Measurements from ENCODE around the gene RELA. TPM values are rescaled to one million over a fixed set of nuclear protein-coding genes. Genes with fewer than 3 reads are reported as not detected.

RELA gene
- total and polyA plus RNA-seq, 2 experiments from 2014 or later, result 38.4 to 67.8 TPM

DNA sequence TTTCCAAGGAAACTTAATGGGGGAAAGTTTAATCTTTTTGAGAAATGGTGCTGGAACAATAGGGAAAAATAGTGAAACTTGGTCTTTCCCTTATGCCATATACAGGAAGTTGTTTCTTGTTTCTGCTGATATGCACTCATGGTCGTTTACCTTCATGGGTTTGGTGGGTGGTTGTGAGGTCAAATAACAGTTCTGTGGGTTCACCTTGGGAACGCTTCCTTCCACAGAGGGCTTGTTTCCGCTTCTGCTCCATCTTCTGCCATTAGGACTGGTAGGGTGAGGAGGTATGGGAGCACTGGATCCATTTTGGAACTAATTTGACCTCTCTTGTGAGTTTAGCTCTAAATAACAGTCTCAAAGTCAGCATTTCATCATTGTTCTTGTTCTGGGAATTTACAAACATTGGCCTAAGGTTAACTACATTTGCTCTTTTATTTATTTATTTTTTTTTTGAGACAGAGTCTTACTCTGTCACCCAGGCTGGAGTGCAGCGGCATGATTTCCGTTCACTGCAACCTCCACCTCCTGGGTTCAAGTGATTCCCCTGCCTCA lies 17.6 kb upstream of the RELA start:
- DNase-seq, result no peak
- no peak overlapping the region for H3K4me2 ChIP-seq (ENCODE audit: unreplicated experiment)
- no peaks in the 10 kb centered on the region for H3K4me1 ChIP-seq (ENCODE audit: insufficient read depth)
- H2AFZ ChIP-seq, result no peak overlapping the region
- no peak overlapping the region for H3K4me3 ChIP-seq
- H3K9me3 ChIP-seq (ENCODE audit: low read depth), result no peaks in the 10 kb centered on the region
- no peak overlapping the region for H3K27ac ChIP-seq
- H3K27me3 ChIP-seq (replicated peaks; ENCODE audit: insufficient read depth), result peaks cover 28% of the 10 kb centered on the region
- H3K36me3 ChIP-seq (ENCODE audit: low read depth), result no peaks in the 10 kb centered on the region
- no peaks in the 10 kb centered on the region for H3K9me2 ChIP-seq (ENCODE audit: insufficient read depth)
- no peaks in the 10 kb centered on the region for H3F3A ChIP-seq (ENCODE audit: insufficient read depth)
- H4K20me1 ChIP-seq (ENCODE audit: insufficient read depth), result no peaks in the 10 kb centered on the region
- TF ChIP-seq EZH2phosphoT487 (IDR thresholded peaks at IDR 0.05; ENCODE audit: insufficient read depth, low read depth) (no peak), EZH2 (IDR thresholded peaks at IDR 0.05; ENCODE audit: insufficient read depth, poor library complexity, severe bottlenecking) (no peak)
- in situ Hi-C loops (cut with MboI), result no loop called here
- WGBS, 2 experiments (ENCODE audit: low coverage in 1 of 2, low lambda C conversion rate in 2 of 2, missing lambda C conversion rate in 2 of 2), result 73 to 82% methylated on average over 5 of the region's 5 CpGs
- no peak overlapping the region for H3K9ac ChIP-seq
- no peaks in the 10 kb centered on the region for H3K79me2 ChIP-seq (ENCODE audit: insufficient read depth)

DNA sequence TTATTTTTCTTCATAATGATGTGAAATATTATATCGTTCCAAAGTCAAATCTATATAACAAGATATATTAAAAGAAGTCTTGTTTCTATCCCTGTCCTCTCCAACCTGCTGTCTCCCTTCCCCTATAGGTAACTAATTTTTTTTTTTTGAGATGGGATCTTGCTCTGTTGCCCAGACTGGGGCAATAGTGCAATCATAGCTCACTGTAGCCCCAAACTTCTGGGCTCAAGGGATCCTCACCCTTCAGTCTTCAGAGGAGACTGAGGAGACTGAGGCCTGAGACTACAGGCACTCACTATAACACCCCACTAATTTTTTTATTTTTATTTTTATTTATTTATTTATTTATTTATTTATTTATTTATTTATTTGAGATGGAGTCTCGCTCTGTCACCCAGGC lies 10.3 kb upstream of the RELA start:
- no peaks in the 10 kb centered on the region for H3K79me2 ChIP-seq (ENCODE audit: insufficient read depth)
- no peak for DNase-seq
- no peak overlapping the region for H3K4me3 ChIP-seq
- no peak overlapping the region for H3K4me2 ChIP-seq (ENCODE audit: unreplicated experiment)
- in situ Hi-C loops (cut with MboI), result no loop called here
- H3K27me3 ChIP-seq (replicated peaks; ENCODE audit: insufficient read depth), result no peaks in the 10 kb centered on the region
- TF ChIP-seq EZH2phosphoT487 (IDR thresholded peaks at IDR 0.05; ENCODE audit: insufficient read depth, low read depth), result no peak
- TF ChIP-seq EZH2 (IDR thresholded peaks at IDR 0.05; ENCODE audit: insufficient read depth, poor library complexity, severe bottlenecking), result no peak
- no peaks in the 10 kb centered on the region for H3K9me2 ChIP-seq (ENCODE audit: insufficient read depth)
- no peaks in the 10 kb centered on the region for H4K20me1 ChIP-seq (ENCODE audit: insufficient read depth)
- H3K36me3 ChIP-seq (ENCODE audit: low read depth), result no peaks in the 10 kb centered on the region
- H3K27ac ChIP-seq, result no peak overlapping the region
- no peaks in the 10 kb centered on the region for H3K9me3 ChIP-seq (ENCODE audit: low read depth)
- no peaks in the 10 kb centered on the region for H3F3A ChIP-seq (ENCODE audit: insufficient read depth)
- no peak overlapping the region for H3K9ac ChIP-seq
- H3K4me1 ChIP-seq (ENCODE audit: insufficient read depth), result no peaks in the 10 kb centered on the region
- no peak overlapping the region for H2AFZ ChIP-seq
- 70 to 78% methylated on average over 2 of the region's 2 CpGs for WGBS, 2 experiments (ENCODE audit: low coverage in 1 of 2, low lambda C conversion rate in 2 of 2, missing lambda C conversion rate in 2 of 2)

DNA sequence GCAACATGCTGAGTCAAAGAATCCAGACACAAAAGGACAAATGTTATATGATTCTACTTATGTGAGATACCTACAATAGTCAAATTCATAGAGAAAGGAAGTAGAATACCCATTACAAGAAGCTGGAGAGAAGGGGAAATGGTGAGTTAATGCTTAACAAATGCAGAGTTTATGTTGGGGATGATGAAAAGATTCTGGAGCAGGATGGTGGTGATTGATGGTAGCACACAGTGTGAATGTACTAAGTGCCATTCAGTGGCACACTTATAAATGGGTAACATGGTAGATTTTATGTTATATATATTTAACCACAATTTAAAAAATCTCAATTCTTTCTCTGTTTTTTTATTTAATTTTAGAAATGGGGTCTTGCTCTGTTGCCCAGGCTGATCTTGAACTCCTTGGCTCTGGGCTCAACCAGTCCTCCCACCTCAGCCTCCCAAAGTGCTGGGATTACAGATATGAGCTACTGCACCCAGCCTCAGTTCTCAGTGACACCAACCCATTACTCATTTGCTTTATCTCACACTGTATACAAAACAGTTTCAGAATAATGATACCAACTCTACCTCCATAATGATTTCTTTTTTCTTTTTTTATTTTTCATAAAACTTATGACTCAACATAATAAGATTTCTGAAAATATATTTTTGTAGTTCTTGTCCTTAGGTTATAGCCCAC lies 9.6 kb upstream of the RELA start:
- Histone ChIP-seq H3K9me3 (ENCODE audit: low read depth) (no peaks in the 10 kb centered on the region), H3K4me2 (ENCODE audit: unreplicated experiment) (no peak overlapping the region), H3K27ac (no peak overlapping the region), H4K20me1 (ENCODE audit: insufficient read depth) (no peaks in the 10 kb centered on the region), H3K79me2 (ENCODE audit: insufficient read depth) (no peaks in the 10 kb centered on the region), H3K36me3 (ENCODE audit: low read depth) (no peaks in the 10 kb centered on the region), H3K9ac (no peak overlapping the region), H3K4me3 (no peak overlapping the region), H3K27me3 (replicated peaks; ENCODE audit: insufficient read depth) (no peaks in the 10 kb centered on the region), H3K9me2 (ENCODE audit: insufficient read depth) (no peaks in the 10 kb centered on the region), H3K4me1 (ENCODE audit: insufficient read depth) (no peaks in the 10 kb centered on the region), H2AFZ (no peak overlapping the region), H3F3A (ENCODE audit: insufficient read depth) (no peaks in the 10 kb centered on the region)
- in situ Hi-C loops (cut with MboI), result no loop called here
- no peak for DNase-seq
- TF ChIP-seq EZH2phosphoT487 (IDR thresholded peaks at IDR 0.05; ENCODE audit: insufficient read depth, low read depth) (no peak), EZH2 (IDR thresholded peaks at IDR 0.05; ENCODE audit: insufficient read depth, poor library complexity, severe bottlenecking) (no peak)

DNA sequence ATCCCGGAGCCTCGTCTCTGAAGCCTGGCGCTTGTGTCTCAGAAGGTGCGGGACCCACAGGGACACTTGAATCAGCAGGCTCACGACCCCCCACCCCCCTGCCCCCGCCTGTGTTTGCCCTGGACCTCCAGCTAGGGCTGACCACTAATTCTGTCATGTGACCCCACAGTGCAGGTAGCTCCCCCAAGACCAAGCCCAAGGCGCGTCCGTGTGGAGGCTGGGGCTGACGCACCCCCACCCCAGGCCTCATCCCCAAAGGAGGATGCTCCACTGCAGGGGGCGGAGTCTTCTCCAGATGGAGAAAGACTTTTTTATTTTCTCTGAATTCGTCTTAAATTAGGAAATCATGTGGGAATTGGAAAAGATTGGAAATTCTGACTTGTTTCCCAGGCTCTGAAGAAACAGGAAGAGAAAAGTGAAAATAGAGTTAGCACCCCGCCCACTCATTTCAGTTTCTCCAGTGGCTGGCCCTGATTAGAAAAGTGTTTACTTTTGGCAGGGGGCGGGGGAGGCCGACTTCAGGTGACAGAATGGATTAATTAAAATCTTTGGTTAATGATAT lies 1.0 kb upstream of the RELA start:
- peak overlapping the region; percentile 83 for H3K4me2 ChIP-seq (ENCODE audit: unreplicated experiment)
- 1% methylated on average over 15 of the region's 15 CpGs for WGBS, 2 experiments (ENCODE audit: low coverage in 1 of 2, low lambda C conversion rate in 2 of 2, missing lambda C conversion rate in 2 of 2)
- no peaks in the 10 kb centered on the region for H3K9me2 ChIP-seq (ENCODE audit: insufficient read depth)
- no peaks in the 10 kb centered on the region for H4K20me1 ChIP-seq (ENCODE audit: insufficient read depth)
- in situ Hi-C loops (cut with MboI), result no loop called here
- H3K27ac ChIP-seq, result peak overlapping the region; percentile 94
- peaks cover 39% of the 10 kb centered on the region for H3K79me2 ChIP-seq (ENCODE audit: insufficient read depth)
- H3K27me3 ChIP-seq (replicated peaks; ENCODE audit: insufficient read depth), result no peaks in the 10 kb centered on the region
- H3K4me1 ChIP-seq (ENCODE audit: insufficient read depth), result peaks cover 10% of the 10 kb centered on the region
- H3F3A ChIP-seq (ENCODE audit: insufficient read depth), result peaks cover 17% of the 10 kb centered on the region; the same call in 1 of the 2 replicates
- peak overlapping the region; percentile 98 for H3K4me3 ChIP-seq
- H2AFZ ChIP-seq, result peak overlapping the region; percentile 67
- peaks cover 17% of the 10 kb centered on the region; the same call in 1 of the 2 replicates for H3K36me3 ChIP-seq (ENCODE audit: low read depth)
- H3K9ac ChIP-seq, result peak overlapping the region; percentile 94
- no peak for TF ChIP-seq EZH2phosphoT487 (IDR thresholded peaks at IDR 0.05; ENCODE audit: insufficient read depth, low read depth)
- no peak for TF ChIP-seq EZH2 (IDR thresholded peaks at IDR 0.05; ENCODE audit: insufficient read depth, poor library complexity, severe bottlenecking)
- peak; percentile 89 for DNase-seq
- no peaks in the 10 kb centered on the region for H3K9me3 ChIP-seq (ENCODE audit: low read depth)

All from GM23248 (cell line).